B cell (primary cell): Measurements from ENCODE around the gene CCDC192.

Source experiments
- EZH2 ChIP-seq: IDR thresholded peaks from 2 replicates; pipeline ENCODE4 v1.6.1; 2012; ENCODE audit warnings: borderline replicate concordance, low read depth, mild to moderate bottlenecking, moderate library complexity, low read length; ENCODE audit not compliant: insufficient read depth, poor library complexity, severe bottlenecking
- TF ChIP-seq, protein P1 (sequence below): fragments of 200-600 bp; IDR thresholded peaks from one replicate; pipeline ENCODE4 v1.8.0; 2022; ENCODE audit warnings: antibody characterized with exemption, mild to moderate bottlenecking

DNA sequence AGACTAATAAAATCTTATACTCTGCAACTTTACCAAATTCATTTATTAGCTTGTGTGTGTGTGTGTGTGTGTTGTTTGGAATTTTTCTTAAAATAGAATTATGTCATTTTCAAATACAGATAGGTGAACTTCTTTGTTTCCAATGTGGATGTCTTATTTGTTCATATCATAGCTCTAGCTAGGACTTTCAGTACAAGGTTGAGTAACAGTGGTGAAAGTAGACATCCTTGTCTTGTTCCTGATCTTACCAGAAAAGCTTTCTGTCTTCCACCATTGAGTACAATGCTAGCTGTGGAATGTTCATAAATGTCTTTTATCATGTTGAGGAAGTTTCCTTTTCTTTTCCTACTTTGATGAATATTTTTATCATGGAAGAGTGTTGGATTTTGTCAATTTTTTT lies 74.8 kb downstream of the CCDC192 start:
- TF ChIP-seq, protein P1, sequence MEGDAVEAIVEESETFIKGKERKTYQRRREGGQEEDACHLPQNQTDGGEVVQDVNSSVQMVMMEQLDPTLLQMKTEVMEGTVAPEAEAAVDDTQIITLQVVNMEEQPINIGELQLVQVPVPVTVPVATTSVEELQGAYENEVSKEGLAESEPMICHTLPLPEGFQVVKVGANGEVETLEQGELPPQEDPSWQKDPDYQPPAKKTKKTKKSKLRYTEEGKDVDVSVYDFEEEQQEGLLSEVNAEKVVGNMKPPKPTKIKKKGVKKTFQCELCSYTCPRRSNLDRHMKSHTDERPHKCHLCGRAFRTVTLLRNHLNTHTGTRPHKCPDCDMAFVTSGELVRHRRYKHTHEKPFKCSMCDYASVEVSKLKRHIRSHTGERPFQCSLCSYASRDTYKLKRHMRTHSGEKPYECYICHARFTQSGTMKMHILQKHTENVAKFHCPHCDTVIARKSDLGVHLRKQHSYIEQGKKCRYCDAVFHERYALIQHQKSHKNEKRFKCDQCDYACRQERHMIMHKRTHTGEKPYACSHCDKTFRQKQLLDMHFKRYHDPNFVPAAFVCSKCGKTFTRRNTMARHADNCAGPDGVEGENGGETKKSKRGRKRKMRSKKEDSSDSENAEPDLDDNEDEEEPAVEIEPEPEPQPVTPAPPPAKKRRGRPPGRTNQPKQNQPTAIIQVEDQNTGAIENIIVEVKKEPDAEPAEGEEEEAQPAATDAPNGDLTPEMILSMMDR: no peak
- no peak for TF ChIP-seq EZH2
